Liver (tissue), 9 donors: Measurements from ENCODE around the gene PRTFDC1. TPM values are rescaled to one million over a fixed set of nuclear protein-coding genes. Genes with fewer than 3 reads are reported as not detected.

Experiments
- DNase-seq: peaks from one replicate; pipeline ENCODE4 v3.0.0-alpha.2; 2017; ENCODE audit warnings: low spot score
- H3K27ac ChIP-seq, 2 donors: one replicate each; pipeline ENCODE4 v1.7.0; 2013; ENCODE audit warnings: inconsistent platforms in 2 of 2, low read length in 2 of 2, control low read depth in 1 of 2, low read depth in 1 of 2, mild to moderate bottlenecking in 1 of 2
- H3K27me3 ChIP-seq, 4 donors: one replicate each; pipeline versions ENCODE4 v1.6.1 to v1.7.0; 2013; ENCODE audit warnings: low read length in 3 of 4, inconsistent platforms in 1 of 4, mild to moderate bottlenecking in 1 of 4, moderate library complexity in 1 of 4; ENCODE audit not compliant: control insufficient read depth in 4 of 4, insufficient read depth in 4 of 4
- H3K36me3 ChIP-seq, 4 donors: one replicate each; pipeline versions ENCODE4 v1.6.1 to v1.7.0; 2013; ENCODE audit warnings: low read length in 3 of 4, mild to moderate bottlenecking in 3 of 4, low read depth in 1 of 4, moderate library complexity in 1 of 4; ENCODE audit not compliant: control insufficient read depth in 4 of 4, insufficient read depth in 3 of 4
- H3K4me1 ChIP-seq, 4 donors: one replicate each; pipeline versions ENCODE4 v1.6.1 to v1.7.0; 2013; ENCODE audit warnings: low read length in 3 of 4, mild to moderate bottlenecking in 3 of 4, moderate library complexity in 1 of 4; ENCODE audit not compliant: control insufficient read depth in 4 of 4, insufficient read depth in 4 of 4
- H3K4me3 ChIP-seq, 3 donors: one replicate each; pipeline versions ENCODE4 v1.6.1 to v1.7.0; 2013; ENCODE audit warnings: low read length in 3 of 3, control low read depth in 1 of 3, low read depth in 1 of 3, mild to moderate bottlenecking in 1 of 3
- H3K9ac ChIP-seq, 2 donors: one replicate each; pipeline ENCODE4 v1.7.0; 2013; ENCODE audit warnings: low read length in 2 of 2, mild to moderate bottlenecking in 2 of 2, moderate library complexity in 2 of 2, control low read depth in 1 of 2, low read depth in 1 of 2
- H3K9me3 ChIP-seq, 4 donors: one replicate each; pipeline versions ENCODE4 v1.6.1 to v1.7.0; 2013; ENCODE audit warnings: low read length in 3 of 4; ENCODE audit not compliant: control insufficient read depth in 4 of 4
- EGR1 ChIP-seq, 2 donors: IDR thresholded peaks; 2 replicates each; pipeline ENCODE4 v1.6.1; 2016 to 2018; ENCODE audit warnings: antibody characterized with exemption in 2 of 2, low read depth in 2 of 2
- FOXA1 ChIP-seq: IDR thresholded peaks from 2 replicates; pipeline ENCODE4 v1.6.1; 2016; ENCODE audit warnings: antibody characterized with exemption
- FOXA2 ChIP-seq: IDR thresholded peaks from 2 replicates; pipeline ENCODE4 v1.6.1; 2016; ENCODE audit warnings: antibody characterized with exemption
- GABPA ChIP-seq, 2 donors: IDR thresholded peaks in 1 of 2; conservative IDR thresholded peaks in 1 of 2; 2 replicates each; pipeline ENCODE4 v1.6.1; 2016; ENCODE audit warnings: antibody characterized with exemption in 2 of 2, mild to moderate bottlenecking in 1 of 2, moderate library complexity in 1 of 2
- HNF4A ChIP-seq, 2 donors: conservative IDR thresholded peaks; 2 replicates each; pipeline ENCODE4 v1.6.1; 2016; ENCODE audit warnings: antibody characterized with exemption in 2 of 2, mild to moderate bottlenecking in 2 of 2
- HNF4G ChIP-seq: IDR thresholded peaks from 2 replicates; pipeline ENCODE4 v1.6.1; 2016; ENCODE audit warnings: antibody characterized with exemption
- JUND ChIP-seq, 2 donors: IDR thresholded peaks; 2 replicates each; pipeline ENCODE4 v1.6.1; 2016; ENCODE audit warnings: antibody characterized with exemption in 2 of 2
- NR2F2 ChIP-seq: IDR thresholded peaks from 2 replicates; pipeline ENCODE4 v1.6.1; 2016; ENCODE audit warnings: antibody characterized with exemption
- RAD21 ChIP-seq, 2 donors: IDR thresholded peaks; 2 replicates each; pipeline ENCODE4 v1.6.1; 2016; ENCODE audit warnings: antibody characterized with exemption in 2 of 2, mild to moderate bottlenecking in 2 of 2
- TAF1 ChIP-seq: conservative IDR thresholded peaks from 2 replicates; pipeline ENCODE4 v1.6.1; 2016; ENCODE audit warnings: antibody characterized with exemption, mild to moderate bottlenecking
- YY1 ChIP-seq: IDR thresholded peaks from 2 replicates; pipeline ENCODE4 v1.6.1; 2016; ENCODE audit warnings: antibody characterized with exemption, mild to moderate bottlenecking
- WGBS: extraction: QIAGEN DNeasy Blood & Tissue Kit; methylation state at CpG from one replicate; pipeline ENCODE4 v1.1.7; 2013; 5-methylcytosine and 5-hydroxymethylcytosine counted together
- polyA plus RNA-seq, 2 donors: library from polyadenylated mRNA; stranded (reverse) in 1 of 2; unstranded in 1 of 2; fragments of 200-250 nt in 1 of 2; fragments of >200 nt in 1 of 2; fragmentation: Nextera tagmentation in 1 of 2; extraction: Ambion mirVana in 1 of 2; gene quantifications; one replicate each; pipeline versions ENCODE4 v1.2.1 to v1.2.3, GENCODE V29; 2013 to 2015
- total RNA-seq, 2 donors: library from RNA; depleted of rRNA; stranded (reverse); fragments of >200 nt; gene quantifications; one replicate each; pipeline ENCODE4 v1.2.3, GENCODE V29; 2014
- TF ChIP-seq, protein P1 (sequence below): IDR thresholded peaks from 2 replicates; pipeline ENCODE4 v1.6.1; 2016; ENCODE audit warnings: antibody characterized with exemption
- TF ChIP-seq, protein P2 (sequence below): IDR thresholded peaks from 2 replicates; pipeline ENCODE4 v1.6.1; 2016; ENCODE audit warnings: antibody characterized with exemption
- TF ChIP-seq, protein P3 (sequence below): IDR thresholded peaks from 2 replicates; pipeline ENCODE4 v1.6.1; 2016; ENCODE audit warnings: antibody characterized with exemption, mild to moderate bottlenecking
- TF ChIP-seq, protein P4 (sequence below): IDR thresholded peaks from 2 replicates; pipeline ENCODE4 v1.6.1; 2016; ENCODE audit warnings: antibody characterized with exemption
- TF ChIP-seq, protein P5 (sequence below): fragments of 150-350 bp; IDR thresholded peaks from 2 replicates; pipeline ENCODE4 v1.5.1; 2017; ENCODE audit warnings: improper control_type of control experiment, low read depth, low read length; ENCODE audit not compliant: missing input control
- donor health status: healthy.
- donor health status: healthy.
- donor health status: healthy.
- donor health status: healthy.
- donor health status: healthy.

Gene PRTFDC1
- total and polyA plus RNA-seq, 4 donors: 0.93 to 3.1 (median 1.9) TPM

DNA sequence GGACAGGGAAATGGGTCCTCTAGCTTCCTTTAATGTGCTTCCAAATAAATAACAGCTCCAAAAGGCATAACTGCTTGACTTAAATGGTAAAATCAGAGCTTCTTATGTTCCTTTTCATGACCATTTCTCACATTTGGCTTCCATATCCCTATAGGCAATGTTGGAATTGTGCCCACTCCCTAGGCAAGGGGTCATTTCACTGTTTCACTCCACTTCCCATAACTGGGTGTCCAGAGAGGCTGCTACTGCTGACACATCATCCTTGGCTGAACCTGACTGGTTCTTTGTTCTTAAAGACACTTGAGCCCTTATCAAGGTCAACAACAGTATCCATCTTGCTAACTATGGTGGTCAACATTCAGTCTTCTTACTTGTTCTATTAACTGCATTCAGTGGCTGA, 37.1 kb downstream of the PRTFDC1 start (continued):
- TF ChIP-seq, protein P1, sequence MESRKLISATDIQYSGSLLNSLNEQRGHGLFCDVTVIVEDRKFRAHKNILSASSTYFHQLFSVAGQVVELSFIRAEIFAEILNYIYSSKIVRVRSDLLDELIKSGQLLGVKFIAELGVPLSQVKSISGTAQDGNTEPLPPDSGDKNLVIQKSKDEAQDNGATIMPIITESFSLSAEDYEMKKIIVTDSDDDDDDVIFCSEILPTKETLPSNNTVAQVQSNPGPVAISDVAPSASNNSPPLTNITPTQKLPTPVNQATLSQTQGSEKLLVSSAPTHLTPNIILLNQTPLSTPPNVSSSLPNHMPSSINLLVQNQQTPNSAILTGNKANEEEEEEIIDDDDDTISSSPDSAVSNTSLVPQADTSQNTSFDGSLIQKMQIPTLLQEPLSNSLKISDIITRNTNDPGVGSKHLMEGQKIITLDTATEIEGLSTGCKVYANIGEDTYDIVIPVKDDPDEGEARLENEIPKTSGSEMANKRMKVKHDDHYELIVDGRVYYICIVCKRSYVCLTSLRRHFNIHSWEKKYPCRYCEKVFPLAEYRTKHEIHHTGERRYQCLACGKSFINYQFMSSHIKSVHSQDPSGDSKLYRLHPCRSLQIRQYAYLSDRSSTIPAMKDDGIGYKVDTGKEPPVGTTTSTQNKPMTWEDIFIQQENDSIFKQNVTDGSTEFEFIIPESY: no peak
- TF ChIP-seq, protein P2, sequence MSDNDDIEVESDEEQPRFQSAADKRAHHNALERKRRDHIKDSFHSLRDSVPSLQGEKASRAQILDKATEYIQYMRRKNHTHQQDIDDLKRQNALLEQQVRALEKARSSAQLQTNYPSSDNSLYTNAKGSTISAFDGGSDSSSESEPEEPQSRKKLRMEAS: no peak

DNA sequence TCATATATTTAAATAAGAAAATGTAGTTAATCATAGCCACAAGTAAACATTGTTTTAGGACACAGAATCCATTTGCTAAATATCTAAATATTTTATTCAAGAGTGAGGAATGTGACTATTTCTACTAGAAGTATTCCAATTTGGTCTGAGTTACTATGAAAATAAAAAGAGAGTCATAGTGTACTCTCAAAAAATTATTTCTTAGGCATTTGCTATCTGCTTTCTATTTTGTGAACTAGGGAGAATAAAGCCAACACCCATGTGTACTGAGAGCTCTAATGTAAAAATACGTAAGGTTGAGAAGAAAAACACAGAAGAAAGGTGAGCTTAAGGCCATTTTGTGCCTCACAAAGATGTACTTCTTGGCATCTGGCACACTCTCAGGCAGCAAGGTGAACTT, 38.3 kb downstream of the PRTFDC1 start:
- Histone ChIP-seq H3K9me3 (no peaks in the 10 kb centered on the region), H3K9ac (no peak overlapping the region), H3K4me3 (no peak overlapping the region), H3K36me3 (no peaks in the 10 kb centered on the region), H3K27me3 (no peaks in the 10 kb centered on the region), H3K4me1 (no peaks in the 10 kb centered on the region), H3K27ac (no peak overlapping the region)
- no peak for DNase-seq
- WGBS: 98% methylated on average over 1 of the region's 1 CpG
- TF ChIP-seq HNF4G: no peak
- TF ChIP-seq FOXA1: no peak
- no peak for TF ChIP-seq FOXA2
- no peak for TF ChIP-seq TAF1
- TF ChIP-seq, protein P1: no peak
- TF ChIP-seq, protein P3, sequence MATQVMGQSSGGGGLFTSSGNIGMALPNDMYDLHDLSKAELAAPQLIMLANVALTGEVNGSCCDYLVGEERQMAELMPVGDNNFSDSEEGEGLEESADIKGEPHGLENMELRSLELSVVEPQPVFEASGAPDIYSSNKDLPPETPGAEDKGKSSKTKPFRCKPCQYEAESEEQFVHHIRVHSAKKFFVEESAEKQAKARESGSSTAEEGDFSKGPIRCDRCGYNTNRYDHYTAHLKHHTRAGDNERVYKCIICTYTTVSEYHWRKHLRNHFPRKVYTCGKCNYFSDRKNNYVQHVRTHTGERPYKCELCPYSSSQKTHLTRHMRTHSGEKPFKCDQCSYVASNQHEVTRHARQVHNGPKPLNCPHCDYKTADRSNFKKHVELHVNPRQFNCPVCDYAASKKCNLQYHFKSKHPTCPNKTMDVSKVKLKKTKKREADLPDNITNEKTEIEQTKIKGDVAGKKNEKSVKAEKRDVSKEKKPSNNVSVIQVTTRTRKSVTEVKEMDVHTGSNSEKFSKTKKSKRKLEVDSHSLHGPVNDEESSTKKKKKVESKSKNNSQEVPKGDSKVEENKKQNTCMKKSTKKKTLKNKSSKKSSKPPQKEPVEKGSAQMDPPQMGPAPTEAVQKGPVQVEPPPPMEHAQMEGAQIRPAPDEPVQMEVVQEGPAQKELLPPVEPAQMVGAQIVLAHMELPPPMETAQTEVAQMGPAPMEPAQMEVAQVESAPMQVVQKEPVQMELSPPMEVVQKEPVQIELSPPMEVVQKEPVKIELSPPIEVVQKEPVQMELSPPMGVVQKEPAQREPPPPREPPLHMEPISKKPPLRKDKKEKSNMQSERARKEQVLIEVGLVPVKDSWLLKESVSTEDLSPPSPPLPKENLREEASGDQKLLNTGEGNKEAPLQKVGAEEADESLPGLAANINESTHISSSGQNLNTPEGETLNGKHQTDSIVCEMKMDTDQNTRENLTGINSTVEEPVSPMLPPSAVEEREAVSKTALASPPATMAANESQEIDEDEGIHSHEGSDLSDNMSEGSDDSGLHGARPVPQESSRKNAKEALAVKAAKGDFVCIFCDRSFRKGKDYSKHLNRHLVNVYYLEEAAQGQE: no peak
- TF ChIP-seq NR2F2: no peak
- TF ChIP-seq, protein P4, sequence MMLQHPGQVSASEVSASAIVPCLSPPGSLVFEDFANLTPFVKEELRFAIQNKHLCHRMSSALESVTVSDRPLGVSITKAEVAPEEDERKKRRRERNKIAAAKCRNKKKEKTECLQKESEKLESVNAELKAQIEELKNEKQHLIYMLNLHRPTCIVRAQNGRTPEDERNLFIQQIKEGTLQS: no peak
- no peak for TF ChIP-seq YY1
- no peak for TF ChIP-seq GABPA (IDR thresholded peaks at IDR 0.05 in 1 of 2, conservative IDR thresholded peaks at IDR 0.05 in 1 of 2)
- no peak for TF ChIP-seq EGR1 (IDR thresholded peaks at IDR 0.05; ENCODE audit: low read depth in 2 of 2)
- no peak for TF ChIP-seq JUND (IDR thresholded peaks at IDR 0.05)
- no peak for TF ChIP-seq RAD21 (IDR thresholded peaks at IDR 0.05)
- TF ChIP-seq, protein P5, sequence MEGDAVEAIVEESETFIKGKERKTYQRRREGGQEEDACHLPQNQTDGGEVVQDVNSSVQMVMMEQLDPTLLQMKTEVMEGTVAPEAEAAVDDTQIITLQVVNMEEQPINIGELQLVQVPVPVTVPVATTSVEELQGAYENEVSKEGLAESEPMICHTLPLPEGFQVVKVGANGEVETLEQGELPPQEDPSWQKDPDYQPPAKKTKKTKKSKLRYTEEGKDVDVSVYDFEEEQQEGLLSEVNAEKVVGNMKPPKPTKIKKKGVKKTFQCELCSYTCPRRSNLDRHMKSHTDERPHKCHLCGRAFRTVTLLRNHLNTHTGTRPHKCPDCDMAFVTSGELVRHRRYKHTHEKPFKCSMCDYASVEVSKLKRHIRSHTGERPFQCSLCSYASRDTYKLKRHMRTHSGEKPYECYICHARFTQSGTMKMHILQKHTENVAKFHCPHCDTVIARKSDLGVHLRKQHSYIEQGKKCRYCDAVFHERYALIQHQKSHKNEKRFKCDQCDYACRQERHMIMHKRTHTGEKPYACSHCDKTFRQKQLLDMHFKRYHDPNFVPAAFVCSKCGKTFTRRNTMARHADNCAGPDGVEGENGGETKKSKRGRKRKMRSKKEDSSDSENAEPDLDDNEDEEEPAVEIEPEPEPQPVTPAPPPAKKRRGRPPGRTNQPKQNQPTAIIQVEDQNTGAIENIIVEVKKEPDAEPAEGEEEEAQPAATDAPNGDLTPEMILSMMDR: no peak
- TF ChIP-seq HNF4A (conservative IDR thresholded peaks at IDR 0.05): no peak
- TF ChIP-seq, protein P2: no peak
